ENCODE data around the gene CNDP1. TPM values are rescaled to one million over a fixed set of nuclear protein-coding genes. Genes with fewer than 3 reads are reported as not detected.

The CNDP1 gene, protein sequence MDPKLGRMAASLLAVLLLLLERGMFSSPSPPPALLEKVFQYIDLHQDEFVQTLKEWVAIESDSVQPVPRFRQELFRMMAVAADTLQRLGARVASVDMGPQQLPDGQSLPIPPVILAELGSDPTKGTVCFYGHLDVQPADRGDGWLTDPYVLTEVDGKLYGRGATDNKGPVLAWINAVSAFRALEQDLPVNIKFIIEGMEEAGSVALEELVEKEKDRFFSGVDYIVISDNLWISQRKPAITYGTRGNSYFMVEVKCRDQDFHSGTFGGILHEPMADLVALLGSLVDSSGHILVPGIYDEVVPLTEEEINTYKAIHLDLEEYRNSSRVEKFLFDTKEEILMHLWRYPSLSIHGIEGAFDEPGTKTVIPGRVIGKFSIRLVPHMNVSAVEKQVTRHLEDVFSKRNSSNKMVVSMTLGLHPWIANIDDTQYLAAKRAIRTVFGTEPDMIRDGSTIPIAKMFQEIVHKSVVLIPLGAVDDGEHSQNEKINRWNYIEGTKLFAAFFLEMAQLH
- not detected for total RNA-seq

DNA sequence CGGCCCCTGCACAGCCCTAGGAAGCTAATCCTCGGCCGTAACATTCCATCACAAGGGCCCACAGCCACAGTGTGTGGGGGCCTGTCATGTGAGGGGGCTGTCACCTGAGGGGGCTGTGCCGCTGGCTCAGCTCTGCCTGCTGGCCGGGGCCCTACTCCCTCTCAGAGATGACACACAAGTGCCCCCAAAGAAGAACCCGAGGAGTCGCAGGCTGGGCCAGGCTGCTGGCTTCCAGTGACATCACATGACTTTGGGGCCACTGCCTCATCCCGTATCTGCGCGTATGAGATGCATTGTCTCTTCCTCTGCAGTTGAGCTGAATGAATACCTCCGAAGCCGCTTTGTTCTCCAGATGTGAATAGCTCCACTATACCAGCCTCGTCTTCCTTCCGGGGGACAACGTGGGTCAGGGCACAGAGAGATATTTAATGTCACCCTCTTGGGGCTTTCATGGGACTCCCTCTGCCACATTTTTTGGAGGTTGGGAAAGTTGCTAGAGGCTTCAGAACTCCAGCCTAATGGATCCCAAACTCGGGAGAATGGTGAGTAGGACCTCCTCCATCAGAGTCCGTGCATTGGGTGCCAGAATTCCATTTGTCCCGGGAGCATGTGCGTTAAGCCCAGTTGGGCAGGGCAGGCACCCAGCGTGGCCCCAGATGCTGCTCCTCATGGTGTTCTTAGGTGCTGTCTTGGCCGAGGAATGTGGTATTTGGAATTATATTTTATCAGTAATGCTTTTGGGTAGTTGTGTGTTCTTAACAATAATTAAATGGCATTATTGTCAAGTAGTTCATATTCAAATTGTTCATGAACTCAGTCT is at the start of gene CNDP1:
TSS of gene CNDP1 (plus strand) at position 351 of the 820 bp plus-strand sequence. CDS start at position 519, 168 bp downstream.
- H3K27me3 ChIP-seq = peaks cover 0 to 3% (median 0%) of the 10 kb centered on the region in 4 donors
- H3K27ac ChIP-seq = no peak within 1 kb of the TSS
- DNase-seq = no peak
- H3K4me1 ChIP-seq = no peaks in the 10 kb centered on the region
- H3K9me3 ChIP-seq = no peaks in the 10 kb centered on the region
- intact Hi-C loops (cut with DNase I) = no loop called here
- no peaks in the 10 kb centered on the region for H3K36me3 ChIP-seq
- 88% methylated on average over 13 to 17 of the region's 21 CpGs for whole genome bisulfite sequencing, 2 donors
- H3K4me3 ChIP-seq = no peak within 1 kb of the TSS
- TF ChIP-seq, protein P1, sequence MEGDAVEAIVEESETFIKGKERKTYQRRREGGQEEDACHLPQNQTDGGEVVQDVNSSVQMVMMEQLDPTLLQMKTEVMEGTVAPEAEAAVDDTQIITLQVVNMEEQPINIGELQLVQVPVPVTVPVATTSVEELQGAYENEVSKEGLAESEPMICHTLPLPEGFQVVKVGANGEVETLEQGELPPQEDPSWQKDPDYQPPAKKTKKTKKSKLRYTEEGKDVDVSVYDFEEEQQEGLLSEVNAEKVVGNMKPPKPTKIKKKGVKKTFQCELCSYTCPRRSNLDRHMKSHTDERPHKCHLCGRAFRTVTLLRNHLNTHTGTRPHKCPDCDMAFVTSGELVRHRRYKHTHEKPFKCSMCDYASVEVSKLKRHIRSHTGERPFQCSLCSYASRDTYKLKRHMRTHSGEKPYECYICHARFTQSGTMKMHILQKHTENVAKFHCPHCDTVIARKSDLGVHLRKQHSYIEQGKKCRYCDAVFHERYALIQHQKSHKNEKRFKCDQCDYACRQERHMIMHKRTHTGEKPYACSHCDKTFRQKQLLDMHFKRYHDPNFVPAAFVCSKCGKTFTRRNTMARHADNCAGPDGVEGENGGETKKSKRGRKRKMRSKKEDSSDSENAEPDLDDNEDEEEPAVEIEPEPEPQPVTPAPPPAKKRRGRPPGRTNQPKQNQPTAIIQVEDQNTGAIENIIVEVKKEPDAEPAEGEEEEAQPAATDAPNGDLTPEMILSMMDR (IDR thresholded peaks at IDR 0.05) = no peak
- TF ChIP-seq POLR2A (IDR thresholded peaks at IDR 0.05) = no peak

- no peak for DNase-seq
- TF ChIP-seq POLR2A (IDR thresholded peaks at IDR 0.05) = no peak
- TF ChIP-seq, protein P1 (IDR thresholded peaks at IDR 0.05) = no peak
- peaks cover 0 to 13% (median 0%) of the 10 kb centered on the region in 4 donors for H3K27me3 ChIP-seq
- no peaks in the 10 kb centered on the region for H3K9me3 ChIP-seq
- H3K4me3 ChIP-seq = no peak overlapping the region
- no peaks in the 10 kb centered on the region for H3K4me1 ChIP-seq
- WGBS, 2 donors = 82 to 87% methylated on average over 6 to 12 of the region's 15 CpGs
- H3K36me3 ChIP-seq = no peaks in the 10 kb centered on the region
- H3K27ac ChIP-seq = peak overlapping the region in 1 of 4 donors; percentile 7
- intact Hi-C loops (cut with DNase I) = no loop called here
Observed at GRCh38 chr18:74486119-74486849, 48.0 kb upstream of the CNDP1 start.

DNA sequence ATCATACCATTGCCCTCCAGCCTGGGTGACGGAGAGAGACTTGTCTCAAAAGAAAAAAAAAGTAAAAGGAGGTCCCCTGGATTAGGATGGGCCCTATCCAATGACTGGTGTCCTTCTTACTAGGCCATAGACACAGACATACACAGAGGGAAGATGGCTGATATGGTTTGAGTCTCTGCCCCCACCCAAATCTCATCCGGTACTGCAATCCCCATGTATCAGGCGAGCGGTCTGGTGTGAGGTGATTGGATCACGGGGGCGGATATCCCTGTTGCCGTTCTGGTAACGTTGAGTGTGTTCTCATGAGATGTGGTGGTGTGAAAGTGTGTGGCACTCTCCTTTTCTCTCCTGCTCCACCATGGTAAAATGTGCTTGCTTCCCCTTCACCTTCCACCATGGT is 45.9 kb upstream of the CNDP1 start:
- Histone ChIP-seq H3K36me3 (no peaks in the 10 kb centered on the region), H3K4me3 (no peak overlapping the region), H3K4me1 (no peaks in the 10 kb centered on the region), H3K9me3 (no peaks in the 10 kb centered on the region), H3K27ac (no peak overlapping the region), H3K27me3 (peaks cover 0 to 13% (median 0%) of the 10 kb centered on the region in 4 donors)
- no peak for DNase-seq
- WGBS, 2 donors = 92 to 99% methylated on average over 8 of the region's 8 CpGs
- intact Hi-C loops (cut with DNase I) = no loop called here
- TF ChIP-seq, protein P1 (IDR thresholded peaks at IDR 0.05) = no peak
- no peak for TF ChIP-seq POLR2A (IDR thresholded peaks at IDR 0.05)

- DNase-seq = no peak
- no peaks in the 10 kb centered on the region for H3K4me1 ChIP-seq
- no peak for TF ChIP-seq POLR2A (IDR thresholded peaks at IDR 0.05)
- TF ChIP-seq, protein P1 (IDR thresholded peaks at IDR 0.05) = no peak
- intact Hi-C loops (cut with DNase I) = no loop called here
- H3K4me3 ChIP-seq = no peak overlapping the region
- H3K9me3 ChIP-seq = no peaks in the 10 kb centered on the region
- H3K27me3 ChIP-seq = peaks cover 0 to 13% (median 0%) of the 10 kb centered on the region in 4 donors
- H3K27ac ChIP-seq = no peak overlapping the region
- 84 to 87% methylated on average over 8 of the region's 8 CpGs for WGBS, 2 donors
- H3K36me3 ChIP-seq = no peaks in the 10 kb centered on the region
Observed at GRCh38 chr18:74488864-74489263, 45.4 kb upstream of the CNDP1 start.
